Large intestine (tissue), 3 donors: Measurements from ENCODE around the gene SLC45A3. TPM values are rescaled to one million over a fixed set of nuclear protein-coding genes. Genes with fewer than 3 reads are reported as not detected.

Experiments used
- DNase-seq, 2 donors: peaks; one replicate each; pipeline versions ENCODE4 v3.0.0 to v3.0.0-alpha.2; 2013
- H3K27ac ChIP-seq: one replicate; pipeline ENCODE4 v1.5.1; 2013; ENCODE audit warnings: low read length
- H3K27me3 ChIP-seq: 2 replicates; pipeline ENCODE4 v1.6.1; 2013; ENCODE audit warnings: low read length; ENCODE audit not compliant: control insufficient read depth, insufficient read depth
- H3K36me3 ChIP-seq: 2 replicates; pipeline ENCODE4 v1.6.1; 2013; ENCODE audit warnings: low read length; ENCODE audit not compliant: control insufficient read depth, insufficient read depth
- H3K4me1 ChIP-seq: one replicate; pipeline ENCODE4 v1.6.1; 2013; ENCODE audit warnings: low read length; ENCODE audit not compliant: control insufficient read depth, insufficient read depth
- H3K4me3 ChIP-seq: one replicate; pipeline ENCODE4 v1.5.1; 2013; ENCODE audit warnings: low read length
- H3K9me3 ChIP-seq: one replicate; pipeline ENCODE4 v1.6.1; 2013; ENCODE audit warnings: mild to moderate bottlenecking, low read depth, low read length, moderate library complexity; ENCODE audit not compliant: control insufficient read depth
- WGBS: methylation state at CpG from one replicate; pipeline ENCODE4 v1.1.5; 2013; ENCODE audit warnings: low lambda C conversion rate; ENCODE audit not compliant: insufficient coverage; 5-methylcytosine and 5-hydroxymethylcytosine counted together
- polyA plus RNA-seq: library from polyadenylated mRNA; unstranded; fragments of 120-200 nt; gene quantifications from one replicate; pipeline ENCODE4 v1.2.1, GENCODE V29; 2013

SLC45A3 gene
- polyA plus RNA-seq, 1 donor, result 9.3 TPM

DNA sequence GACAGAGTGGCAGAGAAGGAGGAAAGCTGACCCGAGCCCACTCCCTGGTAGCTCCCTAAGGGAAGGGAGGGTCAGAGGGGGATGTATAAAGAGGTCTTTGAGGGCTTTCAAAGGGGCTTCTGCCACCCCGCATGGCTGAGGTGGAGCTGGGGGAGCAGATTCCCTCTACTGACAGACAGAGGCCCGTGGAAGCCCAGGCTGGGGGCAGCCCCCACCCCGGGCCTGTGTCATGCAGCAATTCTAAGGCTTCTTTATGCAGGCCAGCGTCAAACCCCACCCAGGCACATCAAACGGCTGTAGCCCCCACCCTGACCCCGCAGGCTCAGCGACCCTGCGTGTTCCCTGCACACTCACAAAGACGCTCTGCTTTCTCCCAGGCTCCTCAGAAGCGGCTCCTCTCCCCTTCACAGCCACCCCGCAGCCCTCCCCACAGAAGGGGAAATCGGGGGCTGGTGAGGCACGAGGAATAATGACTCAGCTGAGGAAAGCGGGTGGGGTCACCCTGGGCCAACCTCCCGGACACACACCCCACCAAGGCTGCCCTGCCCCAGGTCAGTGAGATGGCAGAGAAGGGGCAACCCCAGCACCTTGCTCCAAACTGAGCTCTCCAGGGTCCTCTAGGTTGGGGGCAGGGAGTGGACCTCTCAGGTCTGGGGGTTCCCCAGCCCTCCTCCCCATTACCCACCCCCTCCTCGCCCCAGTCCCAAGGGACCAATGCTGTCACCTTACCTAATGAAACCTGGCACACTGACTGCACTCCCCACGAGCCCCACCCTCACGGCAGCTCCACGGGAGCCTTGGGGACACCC lies 10.8 kb downstream of the SLC45A3 start:
- H3K4me3 ChIP-seq, result no peak overlapping the region
- peaks cover 88% of the 10 kb centered on the region for H3K4me1 ChIP-seq
- no CpG with 5 or more reads among the region's 20 CpGs for WGBS
- H3K9me3 ChIP-seq, result no peaks in the 10 kb centered on the region
- no peak overlapping the region for H3K27ac ChIP-seq
- peak in 1 of 2 donors; percentile 30 for DNase-seq
- H3K27me3 ChIP-seq, result no peaks in the 10 kb centered on the region
- peaks cover 4% of the 10 kb centered on the region for H3K36me3 ChIP-seq

DNA sequence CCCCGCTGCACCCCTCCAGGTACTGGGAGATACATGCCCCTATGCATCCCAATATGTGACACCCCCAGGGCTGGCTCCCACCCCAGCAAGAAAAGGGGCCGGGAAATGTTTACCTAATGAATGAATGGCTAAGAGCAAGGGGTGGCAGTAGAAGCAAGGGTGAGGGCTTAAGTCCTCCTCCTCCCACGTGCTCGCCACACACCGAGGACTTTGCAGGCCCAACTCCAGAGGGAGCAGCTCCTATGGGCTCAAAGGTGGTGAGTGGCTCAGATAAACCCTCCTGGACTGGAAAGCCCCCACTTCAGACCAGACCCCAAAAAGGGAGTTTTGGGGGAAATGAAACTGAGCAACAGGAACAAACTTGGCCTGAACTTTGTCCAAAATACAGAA lies 11.4 kb downstream of the SLC45A3 start:
- no peaks in the 10 kb centered on the region for H3K27me3 ChIP-seq
- peak in 1 of 2 donors; percentile 65 for DNase-seq
- WGBS, result no CpG with 5 or more reads among the region's 5 CpGs
- peaks cover 89% of the 10 kb centered on the region for H3K4me1 ChIP-seq
- H3K9me3 ChIP-seq, result no peaks in the 10 kb centered on the region
- peaks cover 2% of the 10 kb centered on the region for H3K36me3 ChIP-seq
- H3K4me3 ChIP-seq, result no peak overlapping the region
- H3K27ac ChIP-seq, result no peak overlapping the region

GRCh38 chr1:205667909-205668643 lies 12.2 kb downstream of the SLC45A3 start:
- peak in 1 of 2 donors; percentile 53 for DNase-seq
- Histone ChIP-seq H3K4me1 (peaks cover 80% of the 10 kb centered on the region), H3K27me3 (no peaks in the 10 kb centered on the region), H3K4me3 (no peak overlapping the region), H3K36me3 (peaks cover 8% of the 10 kb centered on the region), H3K27ac (no peak overlapping the region), H3K9me3 (no peaks in the 10 kb centered on the region)
- no CpG with 5 or more reads among the region's 11 CpGs for WGBS

GRCh38 chr1:205666372-205667166 lies 13.7 kb downstream of the SLC45A3 start:
- Histone ChIP-seq H3K27ac (no peak overlapping the region), H3K36me3 (peaks cover 21% of the 10 kb centered on the region), H3K4me3 (no peak overlapping the region), H3K9me3 (no peaks in the 10 kb centered on the region), H3K27me3 (no peaks in the 10 kb centered on the region), H3K4me1 (peaks cover 67% of the 10 kb centered on the region)
- DNase-seq, result no peak
- no CpG with 5 or more reads among the region's 6 CpGs for WGBS

- Histone ChIP-seq H3K4me3 (no peak overlapping the region), H3K9me3 (no peaks in the 10 kb centered on the region), H3K36me3 (peaks cover 22% of the 10 kb centered on the region), H3K27ac (peak overlapping the region; percentile 16), H3K27me3 (no peaks in the 10 kb centered on the region), H3K4me1 (peaks cover 57% of the 10 kb centered on the region)
- DNase-seq, result peak in 1 of 2 donors; percentile 54
- WGBS, result no CpG with 5 or more reads among the region's 9 CpGs
These were observed 14.9 kb downstream of the SLC45A3 start for GRCh38 chr1:205665201-205666045.

- no CpG with 5 or more reads among the region's 19 CpGs for WGBS
- H3K27ac ChIP-seq, result no peak overlapping the region
- peaks cover 50% of the 10 kb centered on the region for H3K4me1 ChIP-seq
- H3K9me3 ChIP-seq, result no peaks in the 10 kb centered on the region
- no peak overlapping the region for H3K4me3 ChIP-seq
- peak in 1 of 2 donors; percentile 35 for DNase-seq
- H3K27me3 ChIP-seq, result no peaks in the 10 kb centered on the region
- H3K36me3 ChIP-seq, result peaks cover 22% of the 10 kb centered on the region
These were observed 15.8 kb downstream of the SLC45A3 start for GRCh38 chr1:205664399-205665017.

DNA sequence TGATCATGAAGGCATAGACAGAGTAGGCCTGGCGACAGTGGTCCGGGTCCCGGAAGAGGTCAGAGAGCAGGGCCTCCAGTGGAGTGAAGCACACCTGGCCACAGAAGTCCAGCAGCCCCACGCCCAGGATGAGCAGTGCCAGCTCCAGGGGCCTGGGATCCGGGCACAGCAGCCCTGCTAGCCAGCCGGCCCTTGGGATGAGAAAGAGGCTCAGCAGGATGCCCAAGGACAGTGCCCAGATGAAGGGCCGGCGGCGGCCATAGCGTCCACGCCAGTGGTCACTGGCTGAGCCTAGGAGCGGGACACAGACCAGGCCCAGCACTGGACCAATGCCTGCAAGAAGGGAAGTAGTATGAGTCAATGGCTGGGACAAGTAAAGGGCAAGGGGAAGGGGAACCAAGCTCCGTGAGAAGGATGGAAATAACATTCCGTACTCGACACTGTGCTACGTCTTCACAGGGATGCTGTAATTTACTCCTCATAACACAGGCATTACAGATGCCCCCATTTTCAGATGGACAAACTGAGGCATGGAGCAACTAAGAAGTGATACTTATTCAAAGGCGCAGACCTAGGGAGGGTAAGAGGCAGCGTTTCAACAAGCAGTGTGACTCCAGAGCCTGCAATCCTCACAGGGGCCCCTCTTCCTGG lies 16.9 kb downstream of the SLC45A3 start:
- DNase-seq, result no peak
- H3K36me3 ChIP-seq, result peaks cover 26% of the 10 kb centered on the region
- H3K27ac ChIP-seq, result no peak overlapping the region
- no peaks in the 10 kb centered on the region for H3K27me3 ChIP-seq
- peaks cover 41% of the 10 kb centered on the region for H3K4me1 ChIP-seq
- H3K9me3 ChIP-seq, result no peaks in the 10 kb centered on the region
- 80% methylated on average over 1 of the region's 18 CpGs for WGBS
- no peak overlapping the region for H3K4me3 ChIP-seq

DNA sequence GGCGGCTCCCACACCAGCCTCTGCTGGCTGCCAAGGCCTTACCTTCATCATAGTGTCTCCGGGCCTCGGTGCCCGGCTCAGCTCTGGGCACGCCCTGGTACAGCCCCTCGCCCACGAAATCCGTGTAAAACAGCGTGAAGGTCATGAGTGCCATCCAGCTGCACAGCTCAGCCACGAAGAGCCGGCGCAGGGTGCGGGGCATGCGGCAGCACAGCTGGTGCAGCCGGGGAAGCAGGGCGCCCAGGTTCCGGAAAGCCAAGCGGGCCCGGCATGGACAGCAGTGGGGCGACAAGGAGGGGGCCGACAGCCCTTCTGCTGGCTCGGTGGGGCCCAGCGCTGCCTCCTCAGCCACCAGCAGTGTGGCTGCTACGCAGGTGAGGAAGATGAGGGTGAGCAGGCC lies 17.5 kb downstream of the SLC45A3 start:
- no peak overlapping the region for H3K4me3 ChIP-seq
- H3K27ac ChIP-seq, result no peak overlapping the region
- H3K9me3 ChIP-seq, result no peaks in the 10 kb centered on the region
- no peaks in the 10 kb centered on the region for H3K27me3 ChIP-seq
- peaks cover 35% of the 10 kb centered on the region for H3K4me1 ChIP-seq
- H3K36me3 ChIP-seq, result peaks cover 26% of the 10 kb centered on the region
- no CpG with 5 or more reads among the region's 24 CpGs for WGBS
- DNase-seq, result no peak

DNA sequence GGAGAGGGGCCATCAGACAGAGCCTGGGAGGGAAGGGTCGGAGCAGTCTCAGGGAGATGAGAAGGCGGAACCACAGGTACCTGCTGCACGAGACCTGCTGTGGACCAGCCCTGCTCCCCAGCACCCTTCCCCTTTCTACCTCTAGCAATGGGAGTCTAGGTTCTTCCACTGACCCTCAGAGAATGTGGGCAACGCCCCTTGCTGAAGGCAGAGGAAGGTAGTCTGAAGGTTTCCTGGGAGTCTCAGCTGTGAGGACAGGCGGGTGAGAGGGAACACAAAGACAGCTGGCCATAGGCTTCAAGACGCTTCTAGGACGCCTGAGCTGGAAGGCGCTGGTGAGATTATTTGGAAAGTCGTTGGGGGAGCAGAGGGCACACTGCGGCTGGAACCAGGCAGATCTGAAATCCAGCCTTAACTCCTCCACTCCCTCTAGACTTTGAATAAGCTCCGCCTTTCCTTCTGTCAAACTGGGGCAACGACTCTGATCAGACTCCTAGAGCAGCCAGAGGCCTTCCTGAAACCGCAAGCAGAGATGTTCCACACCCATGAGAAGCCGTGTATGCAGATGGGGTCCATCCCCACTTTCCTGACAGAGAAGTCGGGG lies 18.1 kb downstream of the SLC45A3 start:
- no peak for DNase-seq
- H3K36me3 ChIP-seq, result peaks cover 26% of the 10 kb centered on the region
- no peak overlapping the region for H3K27ac ChIP-seq
- WGBS, result no CpG with 5 or more reads among the region's 15 CpGs
- H3K9me3 ChIP-seq, result no peaks in the 10 kb centered on the region
- no peak overlapping the region for H3K4me3 ChIP-seq
- H3K27me3 ChIP-seq, result no peaks in the 10 kb centered on the region
- peaks cover 30% of the 10 kb centered on the region for H3K4me1 ChIP-seq
